Esophagus squamous epithelium (tissue), 4 donors: ENCODE measurements around the gene ZDHHC14.

Source experiments
- POLR2A ChIP-seq, 4 donors: fragments of 450-650 bp; IDR thresholded peaks; one replicate each; pipeline ENCODE4 v1.6.1; 2017; ENCODE audit warnings: antibody characterized with exemption in 4 of 4, mild to moderate bottlenecking in 4 of 4, moderate library complexity in 3 of 4
- TF ChIP-seq, protein P1 (sequence below), 6 experiments: fragments of 450-650 bp in 4 of 6; fragments of 200-600 bp in 2 of 6; sonication (generic) in 2 of 6; IDR thresholded peaks; one replicate each; pipeline ENCODE4 v1.5.1; 2016 to 2019; ENCODE audit warnings: antibody characterized with exemption in 6 of 6, mild to moderate bottlenecking in 4 of 6, moderate library complexity in 4 of 6

DNA sequence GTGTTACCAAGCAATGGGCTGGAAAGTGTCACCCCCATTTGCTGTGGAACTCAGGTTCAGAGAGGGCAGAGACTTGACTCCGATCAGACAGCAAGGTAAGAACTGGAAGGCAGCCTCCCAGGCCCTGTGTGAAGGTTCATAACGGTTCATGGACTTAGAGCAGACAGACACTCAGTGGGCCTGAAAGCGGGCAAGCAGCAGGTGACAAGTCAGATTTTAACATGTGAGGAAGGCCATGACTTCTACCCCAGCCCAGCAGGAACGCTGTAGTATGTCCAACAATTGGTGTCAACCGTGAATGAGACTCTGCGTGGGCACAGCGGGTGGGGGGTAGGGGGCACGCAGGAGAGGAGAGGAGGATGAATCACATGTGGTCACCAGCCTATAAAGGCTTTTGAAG is 224.5 kb downstream of the ZDHHC14 start:
- TF ChIP-seq, protein P1, sequence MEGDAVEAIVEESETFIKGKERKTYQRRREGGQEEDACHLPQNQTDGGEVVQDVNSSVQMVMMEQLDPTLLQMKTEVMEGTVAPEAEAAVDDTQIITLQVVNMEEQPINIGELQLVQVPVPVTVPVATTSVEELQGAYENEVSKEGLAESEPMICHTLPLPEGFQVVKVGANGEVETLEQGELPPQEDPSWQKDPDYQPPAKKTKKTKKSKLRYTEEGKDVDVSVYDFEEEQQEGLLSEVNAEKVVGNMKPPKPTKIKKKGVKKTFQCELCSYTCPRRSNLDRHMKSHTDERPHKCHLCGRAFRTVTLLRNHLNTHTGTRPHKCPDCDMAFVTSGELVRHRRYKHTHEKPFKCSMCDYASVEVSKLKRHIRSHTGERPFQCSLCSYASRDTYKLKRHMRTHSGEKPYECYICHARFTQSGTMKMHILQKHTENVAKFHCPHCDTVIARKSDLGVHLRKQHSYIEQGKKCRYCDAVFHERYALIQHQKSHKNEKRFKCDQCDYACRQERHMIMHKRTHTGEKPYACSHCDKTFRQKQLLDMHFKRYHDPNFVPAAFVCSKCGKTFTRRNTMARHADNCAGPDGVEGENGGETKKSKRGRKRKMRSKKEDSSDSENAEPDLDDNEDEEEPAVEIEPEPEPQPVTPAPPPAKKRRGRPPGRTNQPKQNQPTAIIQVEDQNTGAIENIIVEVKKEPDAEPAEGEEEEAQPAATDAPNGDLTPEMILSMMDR (IDR thresholded peaks at IDR 0.05), result no peak
- TF ChIP-seq POLR2A (IDR thresholded peaks at IDR 0.05), result no peak
